H1 (cell line): ENCODE data around the gene FES. TPM values are rescaled to one million over a fixed set of nuclear protein-coding genes. Genes with fewer than 3 reads are reported as not detected.

Source experiments
- CTCF ChIA-PET: fragments of 300-600 bp; sonication (Branson Sonifier 250); formaldehyde crosslinking; loops from one replicate; lab custom pipeline; 2021; ENCODE audit not compliant: partially characterized antibody; lab: Charles Lee
- POLR2A ChIA-PET: fragments of 300-600 bp; sonication (Branson Sonifier 250); formaldehyde crosslinking; loops from one replicate; lab custom pipeline; 2021; ENCODE audit warnings: inconsistent platforms; ENCODE audit not compliant: partially characterized antibody; lab: Charles Lee
- DNase-seq, 2 experiments: peaks; one replicate each; pipeline versions ENCODE4 v3.0.0 to v3.0.0-alpha.2; 2010 to 2022; ENCODE audit warnings: low spot score in 2 of 2, low read depth in 1 of 2, mixed read lengths in 1 of 2
- FAIRE-seq: peaks from 2 replicates; lab custom pipeline; 2011; peaks lifted over from hg19 to GRCh38; lab: Jason Lieb, UNC
- H2AFZ ChIP-seq: 2 replicates; pipeline ENCODE4 v1.8.1; 2012; ENCODE audit warnings: low read length, inconsistent platforms
- H2AK5ac ChIP-seq: 2 replicates; pipeline ENCODE4 v1.6.1; 2013; ENCODE audit warnings: low read depth, low read length
- H2BK120ac ChIP-seq: replicated peaks from 2 replicates; pipeline ENCODE3; 2013; ENCODE audit warnings: low read depth, low read length, inconsistent platforms
- H2BK12ac ChIP-seq: 2 replicates; pipeline ENCODE4 v1.6.1; 2013; ENCODE audit warnings: low read depth, low read length
- H2BK15ac ChIP-seq: 2 replicates; pipeline ENCODE4 v1.6.1; 2013; ENCODE audit warnings: low read length
- H2BK20ac ChIP-seq: 2 replicates; pipeline ENCODE4 v1.6.1; 2013; ENCODE audit warnings: low read length
- H2BK5ac ChIP-seq: 2 replicates; pipeline ENCODE4 v1.6.1; 2013; ENCODE audit warnings: low read depth, low read length
- H3K14ac ChIP-seq: 2 replicates; pipeline ENCODE4 v1.6.1; 2013; ENCODE audit warnings: inconsistent platforms; ENCODE audit not compliant: insufficient read length
- H3K18ac ChIP-seq: 2 replicates; pipeline ENCODE4 v1.6.1; 2013; ENCODE audit warnings: low read length; ENCODE audit errors: extremely low read depth
- H3K23ac ChIP-seq: 2 replicates; pipeline ENCODE4 v1.6.1; 2013; ENCODE audit warnings: inconsistent platforms; ENCODE audit not compliant: insufficient read length
- H3K23me2 ChIP-seq: 2 replicates; pipeline ENCODE4 v1.6.1; 2013; ENCODE audit warnings: low read depth, low read length
- H3K27ac ChIP-seq: 2 replicates; pipeline ENCODE4 v1.6.1; 2011; ENCODE audit warnings: low read depth, low read length, inconsistent platforms
- H3K27me3 ChIP-seq, 4 experiments: replicated peaks in 1 of 4; 1 replicate in 1 of 4; 2 replicates in 3 of 4; pipeline versions ENCODE4 v1.6.1 to v1.8.1; 2011 to 2013; ENCODE audit warnings: low read length in 3 of 4, mild to moderate bottlenecking in 3 of 4, inconsistent platforms in 2 of 4, mixed read lengths in 2 of 4, moderate library complexity in 1 of 4; ENCODE audit not compliant: control insufficient read depth in 3 of 4, insufficient read depth in 3 of 4; ENCODE audit errors: extremely low read depth in 1 of 4
- H3K36me3 ChIP-seq, 4 experiments: 2 replicates each; pipeline versions ENCODE4 v1.6.1 to v1.8.1; 2011 to 2013; ENCODE audit warnings: mild to moderate bottlenecking in 4 of 4, low read length in 3 of 4, moderate library complexity in 2 of 4, control low read depth in 1 of 4, inconsistent platforms in 1 of 4; ENCODE audit not compliant: insufficient read depth in 4 of 4, control insufficient read depth in 2 of 4
- H3K4ac ChIP-seq: replicated peaks from 2 replicates; pipeline ENCODE3; 2013; ENCODE audit warnings: low read length, low read depth, mixed read lengths, inconsistent platforms; ENCODE audit not compliant: insufficient read length
- H3K4me1 ChIP-seq, 4 experiments: replicated peaks in 1 of 4; 1 replicate in 1 of 4; 2 replicates in 3 of 4; pipeline versions ENCODE4 v1.6.1 to v1.8.1; 2011 to 2013; ENCODE audit warnings: low read length in 3 of 4, inconsistent platforms in 2 of 4, mixed read lengths in 1 of 4; ENCODE audit not compliant: insufficient read depth in 4 of 4, control insufficient read depth in 3 of 4
- H3K4me2 ChIP-seq, 2 experiments: 2 replicates each; pipeline versions ENCODE4 v1.6.1 to v1.8.1; 2011 to 2013; ENCODE audit warnings: low read depth in 2 of 2, low read length in 2 of 2, control low read depth in 1 of 2, inconsistent platforms in 1 of 2, mild to moderate bottlenecking in 1 of 2; ENCODE audit not compliant: insufficient read depth in 1 of 2
- H3K4me3 ChIP-seq, 4 experiments: fragments of 200-600, 300-600 bp in 1 of 4; sonication (generic), shearing (Covaris generic), sonication (Bioruptor Twin) in 1 of 4; 2 replicates each; pipeline versions ENCODE4 v1.5.1 to v1.8.1; 2011 to 2016; ENCODE audit warnings: low read length in 4 of 4, low read depth in 3 of 4, control low read depth in 2 of 4, inconsistent platforms in 2 of 4, mild to moderate bottlenecking in 2 of 4, mixed read lengths in 1 of 4, moderate library complexity in 1 of 4; ENCODE audit not compliant: insufficient read depth in 2 of 4; ENCODE audit errors: extremely low read depth in 1 of 4
- H3K56ac ChIP-seq: replicated peaks from 2 replicates; pipeline ENCODE3; 2013; ENCODE audit warnings: low read depth, mild to moderate bottlenecking, mixed read lengths, low read length, inconsistent platforms; ENCODE audit not compliant: insufficient read length
- H3K79me1 ChIP-seq: 2 replicates; pipeline ENCODE4 v1.6.1; 2013; ENCODE audit warnings: low read depth, low read length, control low read depth
- H3K79me2 ChIP-seq, 2 experiments: 2 replicates each; pipeline versions ENCODE4 v1.6.1 to v1.8.1; 2012 to 2013; ENCODE audit warnings: low read length in 2 of 2, mild to moderate bottlenecking in 2 of 2, inconsistent platforms in 1 of 2; ENCODE audit not compliant: insufficient read depth in 2 of 2, control insufficient read depth in 1 of 2
- H3K9ac ChIP-seq, 4 experiments: replicated peaks in 1 of 4; 1 replicate in 1 of 4; 2 replicates in 3 of 4; pipeline versions ENCODE4 v1.6.1 to v1.8.1; 2011 to 2013; ENCODE audit warnings: low read depth in 3 of 4, low read length in 3 of 4, control low read depth in 2 of 4, mild to moderate bottlenecking in 2 of 4, moderate library complexity in 2 of 4, inconsistent platforms in 1 of 4; ENCODE audit errors: extremely low read depth in 1 of 4
- H3K9me3 ChIP-seq, 2 experiments: 2 replicates each; pipeline versions ENCODE4 v1.6.1 to v1.8.1; 2012 to 2013; ENCODE audit warnings: mild to moderate bottlenecking in 2 of 2, moderate library complexity in 2 of 2, control low read depth in 1 of 2, inconsistent platforms in 1 of 2, low read depth in 1 of 2, low read length in 1 of 2, mixed read lengths in 1 of 2; ENCODE audit not compliant: insufficient read depth in 2 of 2
- H4K20me1 ChIP-seq, 2 experiments: replicated peaks in 1 of 2; 2 replicates each; pipeline versions ENCODE3 to v1.8.1; 2011 to 2013; ENCODE audit warnings: inconsistent platforms in 2 of 2, low read length in 2 of 2, mild to moderate bottlenecking in 1 of 2; ENCODE audit not compliant: insufficient read depth in 2 of 2, control insufficient read depth in 1 of 2
- H4K5ac ChIP-seq: 2 replicates; pipeline ENCODE4 v1.6.1; 2013; ENCODE audit warnings: low read length, low read depth, mixed read lengths, inconsistent platforms; ENCODE audit not compliant: insufficient read length
- H4K8ac ChIP-seq: 2 replicates; pipeline ENCODE4 v1.8.0; 2013; ENCODE audit warnings: mild to moderate bottlenecking, moderate library complexity, low read length, inconsistent platforms; ENCODE audit not compliant: insufficient read depth; ENCODE audit errors: extremely low read depth
- H4K91ac ChIP-seq: replicated peaks from 2 replicates; pipeline ENCODE3; 2013; ENCODE audit warnings: low read length, mixed read lengths, inconsistent platforms; ENCODE audit not compliant: insufficient read length
- ATF2 ChIP-seq: IDR thresholded peaks from 2 replicates; pipeline ENCODE4 v1.6.1; 2012; ENCODE audit warnings: low read length, inconsistent platforms
- BACH1 ChIP-seq: IDR thresholded peaks from 2 replicates; pipeline ENCODE4 v1.6.1; 2012; ENCODE audit warnings: low read length, improper control_type of control experiment
- CBX8 ChIP-seq: fragments of 300-800, 300-1000 bp; sonication (generic); IDR thresholded peaks from 2 replicates; pipeline ENCODE4 v1.7.1; 2016; ENCODE audit warnings: low read depth, low read length, borderline replicate concordance
- CHD2 ChIP-seq: IDR thresholded peaks from 2 replicates; pipeline ENCODE4 v1.6.1; 2012; ENCODE audit warnings: low read length, improper control_type of control experiment
- CTCF ChIP-seq, 3 experiments: IDR thresholded peaks; 1 replicate in 2 of 3; 2 replicates in 1 of 3; pipeline versions ENCODE4 v1.5.1 to v1.6.1; 2011; ENCODE audit warnings: low read length in 3 of 3, mild to moderate bottlenecking in 3 of 3, inconsistent platforms in 2 of 3, low read depth in 1 of 3, moderate library complexity in 1 of 3; ENCODE audit not compliant: insufficient read depth in 1 of 3; ENCODE audit errors: control extremely low read depth in 1 of 3
- EP300 ChIP-seq, 2 experiments: IDR thresholded peaks; 1 replicate in 1 of 2; 2 replicates in 1 of 2; pipeline ENCODE4 v1.6.1; 2011 to 2012; ENCODE audit warnings: low read depth in 2 of 2, low read length in 2 of 2, mild to moderate bottlenecking in 2 of 2, borderline replicate concordance in 1 of 2, inconsistent platforms in 1 of 2, moderate library complexity in 1 of 2
- POU5F1 ChIP-seq: IDR thresholded peaks from 2 replicates; pipeline ENCODE4 v1.6.1; 2011; ENCODE audit warnings: low read depth, mild to moderate bottlenecking, low read length, moderate library complexity
- RFX5 ChIP-seq: IDR thresholded peaks from 2 replicates; pipeline ENCODE4 v1.6.1; 2011; ENCODE audit warnings: low read depth, low read length, improper control_type of control experiment, borderline replicate concordance
- SIN3A ChIP-seq, 2 experiments: IDR thresholded peaks in 1 of 2; conservative IDR thresholded peaks in 1 of 2; 2 replicates each; pipeline ENCODE4 v1.6.1; 2011 to 2012; ENCODE audit warnings: low read length in 2 of 2, improper control_type of control experiment in 1 of 2, low read depth in 1 of 2, mild to moderate bottlenecking in 1 of 2
- WGBS, 2 experiments: shearing (Covaris generic) in 1 of 2; methylation state at CpG; one replicate each; pipeline versions ENCODE4 v1.1.6 to v1.1.7; 2013 to 2015; ENCODE audit warnings: low lambda C conversion rate in 2 of 2, mixed read lengths in 2 of 2, inconsistent platforms in 1 of 2, low coverage in 1 of 2, missing lambda C conversion rate in 1 of 2; ENCODE audit not compliant: insufficient replicate concordance in 2 of 2, insufficient coverage in 1 of 2, insufficient read length in 1 of 2; ENCODE audit errors: extremely low coverage in 1 of 2, missing lambda C conversion rate in 1 of 2; 5-methylcytosine and 5-hydroxymethylcytosine counted together
- polyA plus RNA-seq, 7 experiments: library from polyadenylated mRNA; depleted of rRNA in 3 of 7; stranded (reverse) in 5 of 7; unstranded in 2 of 7; fragments of >200 nt in 5 of 7; fragments of 200-250 nt in 2 of 7; gene quantifications; 1 replicate in 5 of 7; 2 replicates in 1 of 7; 4 replicates in 1 of 7; pipeline versions ENCODE4 v1.2.1 to v1.2.3, GENCODE V29; 2011 to 2013; ENCODE audit warnings: missing spikeins in 2 of 7, mixed read lengths in 2 of 7
- total RNA-seq: library from RNA; stranded (reverse); fragmentation: NEBNext Ultra II Directional; extraction: Animal tissue kit (Norgen Biotek cat#: 25700); gene quantifications from 2 replicates; pipeline ENCODE4 v1.2.1, GENCODE V29; 2021

Gene FES
- total and polyA plus RNA-seq, 2 of the 8 experiments (the other 6 are each of a cell fraction or from before 2014, with no cell fraction given) = 8.5 to 8.6 TPM

DNA sequence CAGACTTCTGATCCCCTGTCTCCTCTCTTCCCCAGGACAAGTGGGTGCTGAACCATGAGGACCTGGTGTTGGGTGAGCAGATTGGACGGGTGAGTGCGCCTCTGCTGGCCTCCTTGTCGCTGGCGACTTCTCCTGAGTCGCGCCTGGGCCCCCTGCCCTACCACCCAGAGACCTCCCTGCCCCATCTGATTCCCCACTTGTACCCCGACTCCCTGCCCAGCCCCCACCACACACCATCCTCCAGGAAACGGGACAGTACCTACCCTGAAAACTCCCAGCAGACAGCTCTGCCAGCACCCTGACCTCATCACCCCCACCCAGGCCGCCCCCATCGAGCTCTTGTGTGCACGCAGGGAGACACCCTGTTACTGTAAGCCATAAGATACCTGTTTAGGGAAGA lies 7.7 kb downstream of the FES start:
- peaks cover 0 to 2% (median 0%) of the 10 kb centered on the region in 4 experiments; a peak in 1 of 7 replicates for H3K4me1 ChIP-seq
- no peaks in the 10 kb centered on the region for H3K27me3 ChIP-seq
- H3K4ac ChIP-seq = no peak overlapping the region
- H4K20me1 ChIP-seq = peaks cover 0 to 3% of the 10 kb centered on the region in 2 experiments
- H3K23ac ChIP-seq = no peak overlapping the region
- 88% methylated on average over 9 of the region's 11 CpGs; no CpG with 5 or more reads in 1 of the 2 experiments for WGBS, 2 experiments
- DNase-seq = no peak
- no peak overlapping the region for H3K14ac ChIP-seq
- no peak overlapping the region for H3K27ac ChIP-seq
- ChIA-PET POLR2A (no interaction called here), CTCF (interaction anchor here (0.7 to 6.0 kb wide), 3 partner anchors 10 to 41 kb away, joined by 3 to 42 read pairs (median 4); partner anchors contain the start of genes HDDC3 and MAN2A2)
- H3K56ac ChIP-seq = no peak overlapping the region
- H3K18ac ChIP-seq = no peak overlapping the region
- no peak overlapping the region for H4K5ac ChIP-seq
- H3K23me2 ChIP-seq = no peaks in the 10 kb centered on the region
- no peaks in the 10 kb centered on the region for H3K79me2 ChIP-seq
- H2BK5ac ChIP-seq = no peak overlapping the region
- no peak overlapping the region for H2BK20ac ChIP-seq
- no peaks in the 10 kb centered on the region for H3K9me3 ChIP-seq
- H3K79me1 ChIP-seq = no peaks in the 10 kb centered on the region
- H2AK5ac ChIP-seq = no peak overlapping the region
- no peak overlapping the region for H4K91ac ChIP-seq
- H4K8ac ChIP-seq = no peak overlapping the region
- H3K9ac ChIP-seq = no peak overlapping the region
- H2BK12ac ChIP-seq = no peak overlapping the region
- H3K4me3 ChIP-seq = no peak overlapping the region
- H3K36me3 ChIP-seq = peaks cover 0 to 2% (median 0%) of the 10 kb centered on the region in 4 experiments; a peak in 2 of 8 replicates
- no peak overlapping the region for H3K4me2 ChIP-seq
- FAIRE-seq = no peak
- H2BK15ac ChIP-seq = no peak overlapping the region
- H2BK120ac ChIP-seq = no peak overlapping the region
- no peak overlapping the region for H2AFZ ChIP-seq
- TF ChIP-seq POU5F1 = no peak
- no peak for TF ChIP-seq RFX5
- no peak for TF ChIP-seq CHD2
- no peak for TF ChIP-seq ATF2
- no peak for TF ChIP-seq EP300 (IDR thresholded peaks at IDR 0.05; ENCODE audit: borderline replicate concordance in 1 of 2, low read depth in 2 of 2, low read length in 2 of 2)
- TF ChIP-seq BACH1 = no peak
- TF ChIP-seq CBX8 = no peak
- no peak for TF ChIP-seq SIN3A (conservative IDR thresholded peaks at IDR 0.05 in 1 of 2, IDR thresholded peaks at IDR 0.05 in 1 of 2; ENCODE audit: low read depth in 1 of 2, low read length in 2 of 2)
- no peak for TF ChIP-seq CTCF (IDR thresholded peaks at IDR 0.05; ENCODE audit: control extremely low read depth in 1 of 3, insufficient read depth in 1 of 3, low read depth in 1 of 3, low read length in 3 of 3)
